Colonic mucosa (tissue), 4 donors: ENCODE measurements around the gene MBD3L2. TPM values are rescaled to one million over a fixed set of nuclear protein-coding genes. Genes with fewer than 3 reads are reported as not detected.
"Not testable (repeated sequence)": the region's sequence is repeated elsewhere in the genome, so short reads cannot be mapped to it uniquely, and the experiment has no call there.

Experiments
- DNase-seq: peaks from one replicate; pipeline ENCODE4 v3.0.0-alpha.2; 2020
- H3K27ac ChIP-seq: fragments of 200-600 bp; one replicate; pipeline ENCODE4 v1.8.0; 2021
- H3K27me3 ChIP-seq: fragments of 200-600 bp; one replicate; pipeline ENCODE4 v1.8.0; 2021
- H3K36me3 ChIP-seq: fragments of 200-600 bp; one replicate; pipeline ENCODE4 v1.8.0; 2021
- H3K4me1 ChIP-seq: fragments of 200-600 bp; one replicate; pipeline ENCODE4 v1.8.0; 2021; ENCODE audit warnings: mild to moderate bottlenecking
- H3K4me3 ChIP-seq: fragments of 200-600 bp; one replicate; pipeline ENCODE4 v1.8.0; 2021
- H3K9ac ChIP-seq, 2 donors: one replicate each; pipeline ENCODE4 v1.7.0; 2013; ENCODE audit warnings: control low read depth in 2 of 2, low read depth in 2 of 2, low read length in 2 of 2
- H3K9me3 ChIP-seq: fragments of 200-600 bp; one replicate; pipeline ENCODE4 v1.8.0; 2021
- CTCF ChIP-seq: fragments of 200-600 bp; IDR thresholded peaks from one replicate; pipeline ENCODE4 v1.8.0; 2022; ENCODE audit warnings: antibody characterized with exemption, mild to moderate bottlenecking
- intact Hi-C: fragments of 100-400 bp; cut with DNase I; formaldehyde crosslinking; loops from one replicate; pipeline ENCODE4 v1.14.1; 2022
- total RNA-seq, 2 donors: library from RNA; stranded (reverse); fragmentation: NEBNext Ultra II Directional in 1 of 2; extraction: Animal tissue kit (Norgen Biotek cat#: 25700) in 1 of 2; gene quantifications; one replicate each; pipeline ENCODE4 v1.2.1, GENCODE V29; 2021
- donor health status: healthy.
- donor health status: DM: no; HTN: no; CAD: no.
- donor health status: DM: no; HTN: no; CAD: no.

The MBD3L2 gene
- total RNA-seq, 2 donors from 2014 or later: not detected

- H3K9ac ChIP-seq, H3K27ac ChIP-seq, intact Hi-C loops, H3K36me3 ChIP-seq, H3K9me3 ChIP-seq, H3K4me1 ChIP-seq, H3K4me3 ChIP-seq, H3K27me3 ChIP-seq, DNase-seq: not testable (repeated sequence)
These were observed 9.0 kb upstream of the MBD3L2 start, which contains the start of gene MBD3L4 for GRCh38 chr19:7040079-7040478. MBD3L4 (minus strand) TSS chr19:7040179; CDS start chr19:7040144, 35 bp downstream.

- intact Hi-C loops, H3K4me3 ChIP-seq, H3K27me3 ChIP-seq, H3K9ac ChIP-seq, H3K9me3 ChIP-seq, DNase-seq, H3K36me3 ChIP-seq, H3K27ac ChIP-seq, H3K4me1 ChIP-seq: not testable (repeated sequence)
These were observed 7.6 kb upstream of the MBD3L2 start for GRCh38 chr19:7041563-7041962.

- H3K9me3 ChIP-seq, H3K4me3 ChIP-seq, H3K36me3 ChIP-seq, H3K27me3 ChIP-seq, H3K4me1 ChIP-seq, H3K27ac ChIP-seq, intact Hi-C loops, H3K9ac ChIP-seq, DNase-seq: not testable (repeated sequence)
These were observed 2.3 kb downstream of the MBD3L2 start for GRCh38 chr19:7051421-7051820.

- intact Hi-C loops, H3K36me3 ChIP-seq, H3K9ac ChIP-seq: not testable (repeated sequence)
These were observed 3.8 kb downstream of the MBD3L2 start for GRCh38 chr19:7052896-7053295.

GRCh38 chr19:7054635-7055368 lies 5.7 kb downstream of the MBD3L2 start:
- H3K36me3 ChIP-seq, H3K4me3 ChIP-seq, H3K27me3 ChIP-seq, DNase-seq, intact Hi-C loops, H3K4me1 ChIP-seq, H3K27ac ChIP-seq, H3K9me3 ChIP-seq, H3K9ac ChIP-seq: not testable (repeated sequence)

More at GRCh38 chr19:7052896-7053295, 3.8 kb downstream of the MBD3L2 start:
- H3K27me3 ChIP-seq, DNase-seq, H3K9me3 ChIP-seq, H3K27ac ChIP-seq, H3K4me1 ChIP-seq, H3K4me3 ChIP-seq: not testable (repeated sequence)

- not testable (repeated sequence) for DNase-seq
These were observed 6.6 kb downstream of the MBD3L2 start for GRCh38 chr19:7055679-7056078.

GRCh38 chr19:7056371-7056770 lies 7.2 kb downstream of the MBD3L2 start:
- H3K4me1 ChIP-seq, DNase-seq, H3K4me3 ChIP-seq, H3K9ac ChIP-seq, intact Hi-C loops, H3K9me3 ChIP-seq, H3K36me3 ChIP-seq, H3K27ac ChIP-seq, H3K27me3 ChIP-seq: not testable (repeated sequence)

More at GRCh38 chr19:7055679-7056078, 6.6 kb downstream of the MBD3L2 start:
- H3K9ac ChIP-seq, H3K4me1 ChIP-seq, H3K36me3 ChIP-seq, H3K27ac ChIP-seq, H3K9me3 ChIP-seq, H3K27me3 ChIP-seq, intact Hi-C loops, H3K4me3 ChIP-seq: not testable (repeated sequence)

GRCh38 chr19:7058576-7058975 lies 9.5 kb downstream of the MBD3L2 start, which contains the start of gene MBD3L3:
MBD3L3 (minus strand) TSS chr19:7058676; CDS start chr19:7058605, 71 bp downstream.
- H3K9ac ChIP-seq, H3K9me3 ChIP-seq, H3K27me3 ChIP-seq, H3K27ac ChIP-seq, H3K36me3 ChIP-seq, H3K4me1 ChIP-seq, DNase-seq, H3K4me3 ChIP-seq, intact Hi-C loops: not testable (repeated sequence)

GRCh38 chr19:7059977-7060376 lies 10.9 kb downstream of the MBD3L2 start:
- H3K36me3 ChIP-seq, H3K4me3 ChIP-seq, intact Hi-C loops, H3K9ac ChIP-seq, H3K27me3 ChIP-seq, H3K9me3 ChIP-seq, DNase-seq, H3K27ac ChIP-seq, H3K4me1 ChIP-seq: not testable (repeated sequence)

- no peak for DNase-seq
- H3K36me3 ChIP-seq: no peaks in the 10 kb centered on the region
- H3K4me3 ChIP-seq: no peak overlapping the region
- no peaks in the 10 kb centered on the region for H3K4me1 ChIP-seq
- H3K9ac ChIP-seq: no peak overlapping the region
- no peaks in the 10 kb centered on the region for H3K27me3 ChIP-seq
- TF ChIP-seq CTCF: no peak
- intact Hi-C loops: no loop called here
- H3K27ac ChIP-seq: no peak overlapping the region
- H3K9me3 ChIP-seq: no peaks in the 10 kb centered on the region
These were observed 14.2 kb downstream of the MBD3L2 start for GRCh38 chr19:7063339-7063738.
